Central memory CD4-positive, alpha-beta T cell (primary cell): ENCODE measurements around the gene RAB6B.
A peak's percentile ranks its signal among the peaks of the same experiment; 100 is the strongest.

Source experiments
- DNase-seq: peaks from one replicate; pipeline ENCODE4 v3.0.0; 2022

The RAB6B gene

GRCh38 chr3:133834621-133835417 is 60.9 kb downstream of the RAB6B start:
- DNase-seq: no peak

DNA sequence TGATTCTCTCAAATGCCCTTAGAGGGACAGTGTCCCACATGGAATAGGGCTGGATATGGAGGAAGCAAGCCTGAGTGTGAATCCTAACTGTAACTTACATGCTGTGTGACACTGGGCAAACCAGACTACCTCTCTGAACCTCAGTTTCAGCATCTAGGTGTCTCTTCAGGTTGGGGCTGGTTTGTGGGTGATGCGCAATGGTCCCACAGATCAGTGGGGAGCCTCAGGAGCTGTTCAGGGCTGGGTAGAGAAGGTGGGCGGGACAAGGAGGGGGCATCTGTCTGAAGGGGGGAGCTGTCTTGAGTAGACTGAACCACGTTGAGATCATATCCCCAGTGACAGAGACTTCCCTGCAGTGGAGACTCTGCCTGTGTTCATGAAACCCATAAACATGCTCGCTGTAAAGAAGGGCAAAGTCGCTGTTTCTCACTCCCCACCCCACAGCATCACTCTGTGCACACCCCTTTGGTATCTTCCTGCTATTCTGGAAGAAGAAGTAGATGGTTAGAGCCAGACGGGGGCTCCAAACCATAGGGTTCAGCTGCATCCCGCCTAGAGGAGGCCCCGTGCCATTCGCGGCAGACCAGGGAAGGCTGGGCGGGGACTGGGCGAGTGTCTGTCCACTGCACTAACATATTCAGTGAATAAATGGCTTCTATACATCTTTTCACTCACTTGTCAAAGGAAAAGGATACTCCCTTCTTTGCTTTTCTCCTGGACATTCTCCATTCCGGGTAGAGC is 61.6 kb downstream of the RAB6B start:
- DNase-seq: no peak

GRCh38 chr3:133833267-133833666 is 62.4 kb downstream of the RAB6B start:
- DNase-seq: no peak

GRCh38 chr3:133832802-133833144 is 62.9 kb downstream of the RAB6B start:
- DNase-seq: no peak

DNA sequence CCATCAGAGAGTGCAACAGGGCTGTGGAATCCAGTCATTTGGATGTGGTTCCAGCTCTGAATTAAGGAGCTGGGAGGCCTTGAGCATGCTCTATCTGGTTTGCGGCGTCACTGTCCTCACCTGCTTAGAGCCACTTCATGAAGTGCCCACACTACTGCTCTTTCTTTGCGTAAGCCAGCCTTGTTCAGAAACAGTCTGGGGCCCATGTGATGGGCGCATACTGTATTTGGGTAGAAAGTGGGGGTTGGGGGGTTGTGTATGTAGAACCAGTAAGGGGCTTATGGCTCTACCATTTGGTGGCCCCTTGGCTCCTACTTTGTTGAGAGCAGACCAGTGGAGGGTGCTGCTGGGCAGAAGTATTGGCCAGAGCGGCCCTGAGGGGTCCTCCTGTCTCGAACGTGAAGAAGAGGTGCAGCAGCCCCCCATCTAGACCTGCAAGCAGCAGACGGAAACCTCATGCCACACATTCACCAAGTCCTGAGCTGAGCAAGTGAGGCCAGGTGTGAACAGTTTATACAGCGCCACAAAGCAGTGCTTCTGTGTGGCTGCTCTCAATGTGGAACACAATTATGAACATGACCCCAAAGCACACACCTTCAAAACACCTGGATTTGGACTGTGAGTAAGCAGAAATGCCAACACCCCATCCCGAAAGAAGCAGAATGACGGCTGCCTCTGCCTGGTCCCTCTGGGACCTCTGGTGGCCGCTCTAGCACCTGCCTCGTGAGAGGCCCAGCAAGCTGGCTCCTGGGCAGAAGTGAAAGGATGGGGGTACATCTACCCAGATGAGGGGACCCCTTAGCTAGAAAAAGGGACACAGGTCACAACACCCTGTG is 63.5 kb downstream of the RAB6B start:
- no peak for DNase-seq

DNA sequence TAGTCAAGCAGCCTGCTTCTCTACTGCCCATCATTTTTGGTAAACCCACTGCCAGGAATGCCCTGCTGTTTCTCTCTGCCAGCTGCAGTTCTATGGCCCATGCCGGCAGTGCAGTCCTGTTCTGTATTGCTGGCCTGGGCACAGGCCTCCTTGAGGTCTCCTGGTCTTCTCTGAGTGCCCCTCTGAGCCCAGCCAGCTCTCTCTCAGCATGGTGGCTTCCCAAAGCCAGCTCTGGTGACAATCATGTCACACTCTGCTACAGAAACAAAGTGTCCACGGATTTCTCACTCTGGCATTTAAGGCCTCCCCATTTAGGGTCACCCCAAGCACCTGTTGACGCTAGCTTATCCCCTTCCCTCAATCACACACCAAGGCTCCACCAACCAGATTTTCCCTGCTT is 65.6 kb downstream of the RAB6B start:
- DNase-seq: no peak

- no peak for DNase-seq
These were observed 66.4 kb downstream of the RAB6B start for GRCh38 chr3:133829310-133829707.

DNA sequence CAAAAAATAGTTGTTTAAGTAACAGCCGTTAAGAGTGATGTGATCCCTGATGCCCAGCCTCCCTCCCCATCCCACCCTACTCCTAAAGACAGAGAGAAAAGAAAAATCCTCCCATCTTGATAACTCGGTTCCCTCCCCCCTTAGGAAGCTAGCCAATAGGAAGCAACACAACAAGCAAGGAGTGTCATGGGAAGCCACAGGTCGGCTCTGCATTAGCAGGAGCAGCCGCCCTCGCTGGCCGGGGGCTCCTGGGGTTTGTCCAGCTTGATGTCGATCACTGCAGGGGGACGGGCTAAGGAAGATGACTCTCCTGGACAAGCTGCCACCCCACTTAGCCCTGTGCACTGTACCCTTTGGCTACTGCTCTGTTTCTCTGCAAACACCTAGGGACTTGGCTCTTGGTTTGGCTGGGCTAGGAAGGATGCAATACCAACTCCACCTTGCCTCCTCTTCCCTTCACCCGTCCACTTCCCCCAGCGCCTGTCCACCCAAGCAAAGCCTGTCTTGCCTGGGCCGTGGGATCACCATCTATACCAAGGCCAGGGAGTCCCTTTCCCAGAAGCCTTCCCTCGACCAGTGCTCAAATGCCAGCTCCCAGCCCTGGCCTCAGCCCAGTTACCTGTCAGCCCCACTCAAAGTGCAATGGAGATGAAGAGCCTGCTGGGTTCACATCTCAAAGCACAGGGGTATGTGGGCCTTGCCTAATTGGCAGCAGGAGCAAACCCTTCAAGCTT is 66.9 kb downstream of the RAB6B start:
- DNase-seq: no peak

DNA sequence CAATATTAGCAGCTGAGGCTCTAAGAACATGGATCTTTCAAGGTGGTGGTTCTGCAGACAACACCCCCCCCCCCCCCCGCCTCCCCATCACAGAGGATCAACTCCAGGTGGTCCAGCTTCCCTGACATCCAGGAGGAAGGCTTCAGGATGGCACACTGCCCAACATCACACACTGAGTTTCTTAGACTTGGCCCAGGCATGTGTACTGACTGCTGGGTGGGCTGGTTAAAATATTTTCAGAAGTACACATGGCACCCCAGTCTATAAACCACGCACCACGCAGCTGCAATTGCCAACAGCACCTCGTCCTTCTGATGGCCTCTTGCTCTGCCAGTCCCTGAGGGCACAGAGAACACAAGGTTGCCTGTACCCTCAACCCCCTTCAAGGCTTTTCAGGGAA is 68.0 kb downstream of the RAB6B start:
- no peak for DNase-seq

- DNase-seq: no peak
These were observed 68.5 kb downstream of the RAB6B start for GRCh38 chr3:133827136-133827535.

DNA sequence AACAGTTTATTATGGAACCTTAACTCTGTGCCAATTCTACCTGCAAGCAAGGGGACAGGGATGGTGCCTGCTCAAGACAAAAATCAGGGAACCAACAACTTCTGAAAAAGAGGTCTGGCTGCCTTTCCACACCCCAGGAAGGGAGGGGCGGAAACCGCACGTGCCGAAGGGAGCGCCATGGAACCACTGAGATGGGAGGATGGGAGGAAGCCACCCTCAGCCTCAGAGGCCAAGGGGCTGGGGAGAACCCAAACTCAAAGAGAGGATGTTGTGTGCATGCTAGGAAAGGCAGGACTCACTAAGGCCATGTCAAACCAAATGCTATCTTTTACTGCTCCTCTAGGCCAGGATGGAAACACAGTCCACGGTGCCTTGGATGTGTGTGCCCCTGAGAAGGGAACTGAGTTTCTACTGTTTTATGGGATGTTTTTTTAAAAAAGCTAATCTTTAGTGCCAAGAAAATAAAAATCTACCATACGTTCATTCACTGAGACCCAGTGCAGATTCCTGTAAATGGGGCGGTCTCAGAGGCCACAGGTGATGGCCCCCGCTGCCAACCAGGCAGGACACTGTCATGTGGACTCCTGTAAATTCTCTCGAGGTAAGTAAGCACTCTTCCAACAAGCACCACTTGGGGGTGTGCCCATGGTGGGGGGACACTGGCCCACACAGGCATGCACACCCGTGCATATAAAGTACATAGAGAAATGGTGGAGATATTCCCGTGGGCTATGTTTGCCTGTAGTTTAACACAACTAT is 69.5 kb downstream of the RAB6B start:
- no peak for DNase-seq

DNA sequence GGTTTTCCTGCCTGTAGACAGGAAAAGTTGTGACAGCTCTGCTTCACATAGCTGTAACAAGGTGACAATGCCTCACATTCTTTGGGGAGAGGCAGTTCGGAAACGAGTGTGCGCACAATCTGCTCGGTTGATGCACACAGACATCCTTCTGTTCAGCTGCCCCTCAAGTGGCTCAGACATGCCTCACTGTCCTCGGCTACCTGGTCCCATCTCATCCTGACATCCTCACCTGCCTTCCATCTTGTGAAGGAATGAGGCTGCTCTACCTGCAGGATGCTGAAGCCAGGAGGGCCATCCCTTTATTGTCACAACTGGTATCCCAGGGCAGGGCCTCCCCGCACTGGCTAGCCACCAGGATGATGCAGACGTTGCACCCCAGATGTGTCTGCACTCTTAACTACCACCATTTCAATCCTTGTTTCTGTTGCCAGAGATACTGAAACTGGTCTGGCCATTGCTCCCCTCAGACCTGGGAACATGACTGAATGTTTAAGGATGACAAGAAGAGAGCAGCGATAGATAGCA is 70.7 kb downstream of the RAB6B start:
- no peak for DNase-seq

GRCh38 chr3:133821767-133822638 is 73.7 kb downstream of the RAB6B start:
- DNase-seq: no peak

DNA sequence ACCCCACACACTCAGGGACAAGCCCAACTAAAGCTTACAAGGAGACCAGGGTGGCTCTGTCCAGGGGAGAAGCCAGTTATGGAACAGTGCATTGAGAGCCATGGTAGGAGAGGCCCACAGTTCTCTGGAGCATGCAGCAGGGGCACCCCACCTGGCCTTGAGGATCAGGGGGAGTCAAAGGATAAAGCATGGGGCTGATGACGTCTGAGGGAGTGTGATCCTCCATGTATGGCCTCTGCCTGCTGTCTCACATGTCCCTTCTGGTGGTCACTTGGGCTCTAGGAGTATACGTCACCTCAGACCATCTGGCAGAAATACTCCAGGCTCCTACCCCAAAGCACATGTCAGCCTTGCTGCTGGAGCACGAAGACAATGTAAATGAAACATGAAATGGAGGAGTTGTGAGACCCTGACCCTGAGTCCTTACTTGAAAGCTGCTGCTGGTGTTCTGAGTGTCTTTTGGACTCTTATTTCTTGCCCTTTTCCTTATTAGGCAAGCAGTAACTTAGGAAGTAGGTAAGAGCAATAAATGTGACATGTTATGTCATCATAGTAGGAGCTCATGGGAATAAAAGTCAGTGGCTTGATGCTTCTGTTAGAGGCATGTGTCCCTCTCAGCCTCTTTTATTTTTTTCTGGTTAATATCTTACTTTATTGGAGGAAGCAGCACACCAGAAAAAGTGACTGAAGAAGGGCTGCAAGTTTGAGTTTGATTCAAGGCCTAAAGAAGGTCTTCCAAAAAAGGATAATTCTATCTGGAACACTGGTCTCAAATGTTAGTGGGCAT is 74.6 kb downstream of the RAB6B start:
- no peak for DNase-seq

- DNase-seq: no peak
These were observed 75.6 kb downstream of the RAB6B start for GRCh38 chr3:133820129-133820528.

- no peak for DNase-seq
These were observed 80.3 kb downstream of the RAB6B start for GRCh38 chr3:133815386-133815785.

DNA sequence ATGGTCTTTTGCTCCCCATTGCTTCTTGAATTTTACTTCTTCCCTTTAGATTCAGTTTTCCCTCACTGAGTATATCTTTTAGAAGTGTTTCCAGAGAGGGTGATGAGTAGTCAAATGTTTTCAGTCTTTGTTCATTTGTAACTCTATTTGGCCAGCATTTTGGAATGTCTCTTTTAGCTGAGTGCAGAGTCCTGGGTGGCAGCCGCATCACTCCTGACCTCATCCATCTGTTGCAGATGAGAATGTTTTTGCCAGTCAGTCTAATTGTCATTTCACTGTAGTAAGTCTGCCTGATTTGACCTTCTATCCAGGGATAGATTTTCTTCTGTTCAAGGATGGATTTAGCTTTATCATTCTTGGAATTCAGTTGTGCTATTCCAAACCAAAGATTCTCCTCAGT is 82.8 kb downstream of the RAB6B start:
- no peak for DNase-seq

GRCh38 chr3:133805702-133806475 is 89.8 kb downstream of the RAB6B start, which contains the start of gene SRPRB:
TSS of gene SRPRB (plus strand) at chr3:133805815. CDS start at chr3:133805849, 34 bp downstream.
- DNase-seq: peak; percentile 95

DNA sequence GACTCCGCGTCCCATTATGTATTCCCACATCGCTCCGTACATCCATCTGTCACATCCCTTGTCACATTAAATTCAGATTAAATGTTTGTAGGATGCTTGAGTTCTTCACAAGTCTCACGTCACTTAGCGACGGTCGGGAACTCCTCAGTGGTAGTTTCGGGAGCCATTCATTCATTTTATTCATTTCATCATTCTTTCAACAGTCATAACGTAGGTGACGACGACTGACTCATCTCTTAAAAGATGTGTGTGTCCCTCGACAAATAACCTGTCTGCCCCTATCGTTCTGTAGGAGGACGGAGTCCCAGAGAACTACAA is 90.3 kb downstream of the RAB6B start:
- no peak for DNase-seq
